GM19193 (cell line): Measurements from ENCODE around the gene WWP2.

Source experiments
- POLR2A ChIP-seq: IDR thresholded peaks from 4 replicates; pipeline ENCODE4 v1.6.1; 2011; ENCODE audit not compliant: insufficient read depth, insufficient read length; ENCODE audit errors: extremely low read depth

Gene WWP2

DNA sequence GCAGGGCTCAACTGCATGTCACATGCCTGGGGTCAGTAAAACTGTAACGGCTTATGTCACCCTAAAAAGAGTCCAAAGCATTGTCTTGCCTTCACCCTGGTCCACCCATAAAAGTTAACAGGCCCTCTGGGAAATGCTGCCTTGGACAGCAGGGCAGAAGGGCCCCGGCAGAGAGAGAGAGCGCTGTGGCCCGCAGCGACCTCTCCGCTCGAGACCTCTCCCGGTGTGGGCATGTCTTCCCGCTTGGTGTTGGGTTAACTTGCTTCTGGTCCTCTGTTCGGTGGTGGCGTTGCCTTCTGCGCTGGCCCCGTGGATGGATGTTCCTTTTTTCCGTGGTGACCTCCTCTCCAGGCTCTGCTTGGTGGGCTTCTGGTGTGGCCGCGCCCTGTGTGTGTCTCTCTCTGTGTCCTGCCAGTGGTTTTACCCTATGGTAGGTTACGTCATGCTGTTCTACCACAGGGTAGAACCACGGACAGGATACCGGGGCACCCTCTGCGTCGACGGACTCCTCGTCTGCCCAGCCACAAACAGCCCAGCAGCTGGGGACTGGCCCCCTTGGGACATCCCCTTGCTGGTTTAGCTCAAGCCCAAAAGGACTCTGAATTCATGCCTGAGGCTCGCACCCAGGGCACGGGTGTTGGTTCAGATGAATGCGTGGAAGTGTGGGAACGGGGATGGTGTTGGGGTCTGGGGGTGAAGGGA lies 170.7 kb downstream of the WWP2 start:
- TF ChIP-seq POLR2A: no peak

DNA sequence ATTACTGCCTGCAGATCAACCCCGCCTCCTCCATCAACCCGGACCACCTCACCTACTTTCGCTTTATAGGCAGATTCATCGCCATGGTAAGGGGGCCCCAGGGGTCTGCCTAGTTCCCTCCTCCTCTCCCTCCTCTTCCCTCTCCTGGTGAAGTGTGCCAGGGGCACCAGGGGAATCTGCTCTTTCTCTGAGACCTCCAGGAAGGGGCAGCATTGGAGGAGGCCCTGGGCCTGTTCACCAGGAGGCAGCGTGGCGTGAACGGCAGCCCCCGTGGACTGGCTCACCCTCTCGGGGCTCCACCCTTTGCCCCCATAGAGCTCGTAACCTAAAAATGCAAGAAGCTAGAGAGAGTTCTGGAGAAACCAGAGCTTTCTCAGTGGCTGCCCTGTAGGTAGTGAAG lies 171.9 kb downstream of the WWP2 start:
- TF ChIP-seq POLR2A: no peak

DNA sequence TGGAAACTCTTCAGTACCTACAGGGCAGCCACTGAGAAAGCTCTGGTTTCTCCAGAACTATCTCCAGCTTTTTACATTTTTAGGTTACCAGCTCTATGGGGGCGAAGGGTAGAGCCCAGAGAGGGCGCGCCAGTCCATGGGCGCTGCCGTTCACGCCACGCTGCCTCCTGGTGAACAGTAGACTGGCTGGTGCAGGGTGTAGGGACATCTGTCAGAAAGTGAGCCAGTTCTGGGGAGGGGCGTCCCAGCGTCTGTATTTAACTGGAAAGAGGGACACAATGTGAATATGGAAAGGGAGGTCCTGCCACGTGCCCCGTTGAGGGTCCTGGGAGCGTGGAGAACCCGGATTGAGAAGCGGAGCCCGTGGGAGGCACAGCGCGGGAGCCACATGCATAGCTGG lies 172.6 kb downstream of the WWP2 start:
- TF ChIP-seq POLR2A: no peak

DNA sequence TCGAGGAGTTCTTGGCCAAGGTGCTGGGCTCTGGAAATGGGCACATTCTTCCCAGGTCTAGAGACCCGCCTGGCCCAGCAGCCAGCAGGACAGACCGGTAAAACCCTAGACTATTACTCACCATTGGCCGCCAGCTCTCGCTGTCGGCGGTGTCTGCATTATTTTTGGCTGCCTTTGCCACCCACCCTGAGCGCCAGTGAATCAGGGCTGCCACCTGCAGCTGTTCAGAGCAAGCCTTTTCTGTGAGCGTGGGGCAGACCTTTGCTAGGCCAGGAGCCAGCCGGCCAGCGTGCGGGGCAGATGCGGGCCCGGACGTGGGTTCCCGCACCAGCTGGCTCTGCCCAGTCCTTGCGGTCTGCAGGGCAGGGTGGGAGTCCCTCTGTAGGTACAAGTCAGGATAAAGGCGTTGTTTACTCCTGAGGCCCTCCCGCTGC lies 173.2 kb downstream of the WWP2 start:
- no peak for TF ChIP-seq POLR2A

DNA sequence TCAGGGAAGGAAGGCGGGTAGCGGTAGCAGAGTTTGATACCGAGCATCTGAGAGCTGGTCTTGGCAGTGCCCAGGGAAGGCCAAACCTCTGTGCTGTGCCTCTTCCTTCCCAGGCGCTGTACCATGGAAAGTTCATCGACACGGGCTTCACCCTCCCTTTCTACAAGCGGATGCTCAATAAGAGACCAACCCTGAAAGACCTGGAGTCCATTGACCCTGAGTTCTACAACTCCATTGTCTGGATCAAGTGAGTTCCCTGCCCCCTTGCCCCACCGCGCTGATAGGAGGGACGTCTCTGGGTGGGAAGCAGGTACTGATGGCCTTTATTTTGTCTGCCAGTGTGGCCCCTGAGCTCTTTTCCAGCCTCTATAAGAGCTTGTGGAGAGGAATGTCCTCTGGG lies 173.6 kb downstream of the WWP2 start:
- no peak for TF ChIP-seq POLR2A

DNA sequence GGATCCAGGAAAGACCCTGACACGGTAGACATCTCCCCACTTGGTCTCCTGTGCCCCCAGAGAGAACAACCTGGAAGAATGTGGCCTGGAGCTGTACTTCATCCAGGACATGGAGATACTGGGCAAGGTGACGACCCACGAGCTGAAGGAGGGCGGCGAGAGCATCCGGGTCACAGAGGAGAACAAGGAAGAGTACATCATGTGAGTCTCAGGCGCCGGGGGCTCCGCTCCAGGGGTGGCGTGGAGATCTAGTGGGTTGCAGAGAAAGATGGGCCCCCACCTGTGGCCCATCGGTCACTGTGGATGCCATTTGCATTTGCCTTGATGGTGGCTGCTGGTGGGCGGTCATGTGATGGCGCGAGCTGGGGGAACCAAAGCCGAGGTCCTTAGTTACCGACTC lies 174.1 kb downstream of the WWP2 start:
- no peak for TF ChIP-seq POLR2A

DNA sequence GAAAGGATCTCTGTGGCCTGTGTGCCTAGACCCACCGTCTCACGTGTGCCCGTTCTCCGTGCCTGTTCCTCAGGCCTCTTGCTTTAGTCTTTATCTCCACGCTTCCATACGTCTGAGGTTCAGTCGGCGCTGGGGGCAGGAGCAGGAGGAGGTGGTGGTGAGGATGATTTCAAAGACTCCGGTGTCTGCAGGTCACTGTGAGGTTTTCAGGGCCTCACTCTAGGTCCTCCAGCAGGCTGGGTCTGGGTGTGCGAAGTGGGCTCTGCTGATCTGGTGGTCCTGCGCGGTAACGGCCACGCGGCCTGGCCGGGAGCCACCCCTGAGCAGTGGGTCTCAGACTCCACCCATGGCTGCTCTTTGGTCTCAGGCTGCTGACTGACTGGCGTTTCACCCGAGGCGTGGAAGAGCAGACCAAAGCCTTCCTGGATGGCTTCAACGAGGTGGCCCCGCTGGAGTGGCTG lies 174.6 kb downstream of the WWP2 start:
- no peak for TF ChIP-seq POLR2A

DNA sequence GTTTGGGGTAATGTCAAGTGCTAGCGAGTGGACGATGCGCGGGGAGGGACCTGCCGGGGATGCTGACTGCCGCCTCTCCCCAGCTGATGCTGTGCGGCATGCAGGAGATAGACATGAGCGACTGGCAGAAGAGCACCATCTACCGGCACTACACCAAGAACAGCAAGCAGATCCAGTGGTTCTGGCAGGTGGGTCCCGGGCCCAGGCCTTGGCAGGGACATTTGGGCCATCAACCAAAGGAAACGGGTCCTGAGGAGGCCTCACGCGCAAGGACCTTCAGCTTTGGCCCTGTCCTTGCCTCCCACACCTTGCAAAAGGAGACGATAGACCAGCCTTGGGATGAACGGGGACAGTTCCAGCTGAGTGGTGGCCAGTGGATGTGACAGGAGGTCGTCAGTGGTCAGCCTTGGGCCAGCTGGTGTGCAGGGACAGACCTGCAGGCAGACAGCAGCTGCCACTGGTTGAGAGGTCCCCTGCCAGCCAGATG lies 175.4 kb downstream of the WWP2 start:
- TF ChIP-seq POLR2A: no peak

DNA sequence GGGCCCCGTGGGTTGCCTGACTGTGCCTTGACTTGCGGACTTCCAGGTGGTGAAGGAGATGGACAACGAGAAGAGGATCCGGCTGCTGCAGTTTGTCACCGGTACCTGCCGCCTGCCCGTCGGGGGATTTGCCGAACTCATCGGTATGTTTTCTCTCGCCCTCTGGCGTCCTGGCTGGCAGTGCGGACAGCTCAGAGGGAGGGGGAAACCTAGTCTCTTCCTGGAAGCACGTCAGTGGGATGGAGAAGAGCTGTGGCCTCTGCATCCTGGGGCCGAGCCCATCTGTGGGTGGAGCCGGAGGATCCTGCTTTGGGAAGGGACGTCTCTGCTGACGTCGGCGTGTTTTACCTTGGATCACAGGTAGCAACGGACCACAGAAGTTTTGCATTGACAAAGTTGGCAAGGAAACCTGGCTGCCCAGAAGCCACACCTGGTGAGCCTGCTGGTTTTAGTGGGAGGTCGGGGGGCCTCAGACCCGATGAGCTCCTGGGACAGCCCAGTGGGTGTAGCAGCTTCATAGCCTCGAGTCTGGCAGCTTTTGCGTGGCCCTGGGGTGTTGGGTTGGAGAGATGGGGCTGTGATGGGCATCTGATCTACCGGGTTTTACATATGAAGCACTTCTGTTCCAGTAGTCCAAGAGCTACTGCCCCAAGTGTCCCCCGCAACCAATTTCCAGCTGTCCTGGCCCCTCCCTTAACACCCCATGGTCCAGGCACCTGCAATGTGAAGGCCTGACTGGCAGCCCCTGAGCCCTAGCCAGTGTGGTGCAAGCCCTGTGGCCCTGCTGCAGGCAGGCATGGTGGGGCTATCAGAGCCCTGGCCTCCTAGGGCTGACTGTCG lies 177.1 kb downstream of the WWP2 start:
- TF ChIP-seq POLR2A: no peak

DNA sequence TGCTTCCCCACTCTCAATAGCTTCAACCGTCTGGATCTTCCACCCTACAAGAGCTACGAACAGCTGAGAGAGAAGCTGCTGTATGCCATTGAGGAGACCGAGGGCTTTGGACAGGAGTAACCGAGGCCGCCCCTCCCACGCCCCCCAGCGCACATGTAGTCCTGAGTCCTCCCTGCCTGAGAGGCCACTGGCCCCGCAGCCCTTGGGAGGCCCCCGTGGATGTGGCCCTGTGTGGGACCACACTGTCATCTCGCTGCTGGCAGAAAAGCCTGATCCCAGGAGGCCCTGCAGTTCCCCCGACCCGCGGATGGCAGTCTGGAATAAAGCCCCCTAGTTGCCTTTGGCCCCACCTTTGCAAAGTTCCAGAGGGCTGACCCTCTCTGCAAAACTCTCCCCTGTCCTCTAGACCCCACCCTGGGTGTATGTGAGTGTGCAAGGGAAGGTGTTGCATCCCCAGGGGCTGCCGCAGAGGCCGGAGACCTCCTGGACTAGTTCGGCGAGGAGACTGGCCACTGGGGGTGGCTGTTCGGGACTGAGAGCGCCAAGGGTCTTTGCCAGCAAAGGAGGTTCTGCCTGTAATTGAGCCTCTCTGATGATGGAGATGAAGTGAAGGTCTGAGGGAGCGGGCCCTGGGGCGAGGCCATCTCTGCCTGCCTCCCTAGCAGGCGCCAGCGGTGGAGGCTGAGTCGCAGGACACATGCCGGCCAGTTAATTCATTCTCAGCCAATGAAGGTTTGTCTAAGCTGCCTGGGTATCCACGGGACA lies 177.9 kb downstream of the WWP2 start:
- no peak for TF ChIP-seq POLR2A

DNA sequence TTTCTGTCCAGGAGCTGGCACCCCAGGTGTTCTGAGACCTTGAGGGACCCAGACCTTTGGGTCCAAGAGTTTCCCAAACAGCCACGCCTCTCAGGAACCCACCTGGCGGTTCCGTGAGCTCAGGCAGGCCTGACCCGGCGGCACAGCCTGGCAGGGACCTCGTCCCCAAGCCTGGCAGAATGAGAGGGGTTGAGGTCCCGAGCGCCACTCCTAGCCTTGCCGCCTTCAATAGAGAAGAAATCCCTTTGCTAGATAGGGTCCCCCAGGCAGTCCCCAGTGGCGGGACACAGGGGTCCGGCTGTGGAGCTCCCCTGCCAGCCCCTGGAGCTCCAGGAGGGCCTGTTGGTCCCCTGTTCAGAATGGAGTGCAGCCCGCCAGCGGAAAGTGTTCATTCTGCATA lies 178.5 kb downstream of the WWP2 start:
- TF ChIP-seq POLR2A: no peak

DNA sequence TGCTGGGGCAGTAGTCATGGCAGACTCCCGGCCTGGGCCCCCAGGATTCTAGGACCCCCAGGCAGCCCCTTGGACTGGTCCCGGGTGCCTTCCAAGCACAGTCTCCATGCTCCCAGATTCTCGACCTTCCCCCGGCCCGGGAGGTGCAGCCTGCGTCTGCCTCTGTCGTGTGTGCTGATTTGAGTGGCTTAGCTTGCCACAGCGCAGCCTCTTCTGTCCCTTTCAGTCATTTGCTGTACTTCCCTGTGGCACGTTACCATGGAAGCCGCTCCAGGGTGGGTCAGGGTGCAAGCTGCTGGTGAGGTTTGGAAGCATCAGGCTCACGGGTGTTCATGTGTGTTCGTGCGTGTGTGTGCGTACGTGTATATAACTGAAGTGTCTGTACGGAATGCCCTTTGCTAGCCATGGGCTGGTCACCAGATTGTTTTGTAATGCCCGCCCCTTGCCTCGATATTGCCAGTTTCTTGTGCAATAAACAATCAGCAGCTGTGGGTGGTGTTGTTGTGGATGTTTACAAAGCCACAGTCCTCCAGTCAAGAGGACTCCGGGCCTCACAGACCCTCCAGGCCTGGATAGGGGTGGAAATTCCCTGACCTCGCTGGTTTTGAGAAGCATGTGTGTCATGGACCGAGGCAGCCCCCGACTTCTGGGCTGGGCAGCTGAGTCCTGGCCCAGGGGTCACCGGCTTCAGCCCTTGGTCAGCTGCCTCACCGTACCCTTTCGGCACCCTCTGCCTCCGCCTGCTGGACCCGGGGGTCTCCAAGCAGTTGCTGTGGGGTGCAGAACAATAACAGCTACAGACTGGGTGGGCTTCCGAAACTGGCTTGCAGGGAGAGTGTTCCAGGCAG lies 179.3 kb downstream of the WWP2 start:
- no peak for TF ChIP-seq POLR2A

DNA sequence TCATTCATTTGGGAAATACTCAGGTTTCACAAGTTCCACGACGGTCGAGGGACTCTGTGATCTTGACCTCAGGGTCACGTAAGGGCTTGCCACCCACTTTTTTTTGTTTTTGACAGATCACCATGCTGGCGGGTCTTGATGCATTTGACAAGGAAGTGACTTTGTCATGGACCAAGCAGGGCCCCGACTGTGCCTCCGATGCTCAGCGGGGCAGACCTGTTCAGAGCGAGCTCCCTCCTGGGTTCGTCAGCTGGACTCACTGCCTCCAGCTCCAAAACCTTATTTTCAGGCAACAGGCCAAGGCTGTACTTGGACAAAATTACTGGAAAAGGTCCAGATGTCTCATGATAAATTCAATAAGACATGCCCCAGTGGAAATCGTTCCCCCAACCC lies 180.0 kb downstream of the WWP2 start:
- no peak for TF ChIP-seq POLR2A

DNA sequence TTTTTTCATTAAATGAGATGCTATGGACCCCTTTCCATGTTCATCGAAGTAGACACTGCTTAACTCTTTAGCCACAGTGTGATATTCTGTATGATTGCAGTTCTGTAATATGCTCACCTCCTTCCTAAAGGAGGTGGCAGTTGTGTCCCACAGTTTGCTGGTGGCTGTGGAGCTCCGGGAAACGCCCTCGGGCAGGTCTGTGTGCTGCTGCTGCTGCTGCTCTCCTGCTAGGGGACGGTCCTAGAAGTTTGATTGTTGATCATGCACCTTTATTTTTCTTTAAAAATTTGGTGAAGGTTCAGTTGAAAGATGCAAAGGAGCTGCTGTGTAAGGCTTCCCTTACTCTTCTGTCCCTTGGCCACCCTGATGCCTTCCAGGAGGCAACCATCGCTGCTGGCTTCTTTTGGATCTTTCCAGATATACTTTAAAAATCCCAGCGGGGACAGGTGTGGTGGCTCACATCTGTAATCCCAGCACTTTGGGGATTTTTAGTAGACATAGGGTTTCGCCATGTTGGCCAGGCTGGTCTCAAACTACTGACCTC lies 180.6 kb downstream of the WWP2 start:
- TF ChIP-seq POLR2A: no peak
